ENCODE measurements around the gene ST7. TPM values are rescaled to one million over a fixed set of nuclear protein-coding genes. Genes with fewer than 3 reads are reported as not detected.

Gene ST7
- total and polyA plus RNA-seq, 2 of the 13 experiments (the other 11 are each of a cell fraction or from before 2014, with no cell fraction given) = 17.3 to 23.5 TPM

DNA sequence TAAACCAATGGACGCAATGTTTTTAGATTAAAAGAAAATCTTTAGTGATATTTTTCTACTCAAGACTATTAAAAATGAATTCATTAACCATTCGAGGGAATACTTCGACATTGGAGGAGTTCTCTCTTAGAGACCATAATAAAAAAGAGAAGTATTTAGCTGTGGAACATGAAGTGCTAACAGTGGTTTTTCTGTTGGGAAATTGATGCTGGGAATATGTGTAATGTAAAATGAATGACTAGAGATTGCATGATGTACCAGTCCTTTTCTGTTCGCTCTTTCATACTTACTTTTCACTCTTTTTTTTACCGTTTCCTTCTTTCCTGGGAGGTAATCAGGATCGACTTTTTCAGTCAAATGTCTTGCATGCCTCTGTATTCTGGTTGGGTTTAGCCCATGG lies 41.3 kb downstream of the ST7 start:
- H3K9ac ChIP-seq (ENCODE audit: insufficient read depth, low read depth, low read length) = no peak overlapping the region
- H3K4me1 ChIP-seq (ENCODE audit: insufficient read depth, low read length) = no peaks in the 10 kb centered on the region
- FAIRE-seq (no peak), ATAC-seq (no peak), DNase-seq (ENCODE audit: low spot score) (no peak)
- no peak overlapping the region for H3K4me3 ChIP-seq (replicated peaks in 1 of 3; ENCODE audit: insufficient read depth in 1 of 3, low read depth in 2 of 3, low read length in 3 of 3)
- ChIA-PET CTCF (ENCODE audit: low intra/inter-chr PET ratio, low total read pairs) (no interaction called here), POLR2A (no interaction called here)
- TF ChIP-seq, protein P1, sequence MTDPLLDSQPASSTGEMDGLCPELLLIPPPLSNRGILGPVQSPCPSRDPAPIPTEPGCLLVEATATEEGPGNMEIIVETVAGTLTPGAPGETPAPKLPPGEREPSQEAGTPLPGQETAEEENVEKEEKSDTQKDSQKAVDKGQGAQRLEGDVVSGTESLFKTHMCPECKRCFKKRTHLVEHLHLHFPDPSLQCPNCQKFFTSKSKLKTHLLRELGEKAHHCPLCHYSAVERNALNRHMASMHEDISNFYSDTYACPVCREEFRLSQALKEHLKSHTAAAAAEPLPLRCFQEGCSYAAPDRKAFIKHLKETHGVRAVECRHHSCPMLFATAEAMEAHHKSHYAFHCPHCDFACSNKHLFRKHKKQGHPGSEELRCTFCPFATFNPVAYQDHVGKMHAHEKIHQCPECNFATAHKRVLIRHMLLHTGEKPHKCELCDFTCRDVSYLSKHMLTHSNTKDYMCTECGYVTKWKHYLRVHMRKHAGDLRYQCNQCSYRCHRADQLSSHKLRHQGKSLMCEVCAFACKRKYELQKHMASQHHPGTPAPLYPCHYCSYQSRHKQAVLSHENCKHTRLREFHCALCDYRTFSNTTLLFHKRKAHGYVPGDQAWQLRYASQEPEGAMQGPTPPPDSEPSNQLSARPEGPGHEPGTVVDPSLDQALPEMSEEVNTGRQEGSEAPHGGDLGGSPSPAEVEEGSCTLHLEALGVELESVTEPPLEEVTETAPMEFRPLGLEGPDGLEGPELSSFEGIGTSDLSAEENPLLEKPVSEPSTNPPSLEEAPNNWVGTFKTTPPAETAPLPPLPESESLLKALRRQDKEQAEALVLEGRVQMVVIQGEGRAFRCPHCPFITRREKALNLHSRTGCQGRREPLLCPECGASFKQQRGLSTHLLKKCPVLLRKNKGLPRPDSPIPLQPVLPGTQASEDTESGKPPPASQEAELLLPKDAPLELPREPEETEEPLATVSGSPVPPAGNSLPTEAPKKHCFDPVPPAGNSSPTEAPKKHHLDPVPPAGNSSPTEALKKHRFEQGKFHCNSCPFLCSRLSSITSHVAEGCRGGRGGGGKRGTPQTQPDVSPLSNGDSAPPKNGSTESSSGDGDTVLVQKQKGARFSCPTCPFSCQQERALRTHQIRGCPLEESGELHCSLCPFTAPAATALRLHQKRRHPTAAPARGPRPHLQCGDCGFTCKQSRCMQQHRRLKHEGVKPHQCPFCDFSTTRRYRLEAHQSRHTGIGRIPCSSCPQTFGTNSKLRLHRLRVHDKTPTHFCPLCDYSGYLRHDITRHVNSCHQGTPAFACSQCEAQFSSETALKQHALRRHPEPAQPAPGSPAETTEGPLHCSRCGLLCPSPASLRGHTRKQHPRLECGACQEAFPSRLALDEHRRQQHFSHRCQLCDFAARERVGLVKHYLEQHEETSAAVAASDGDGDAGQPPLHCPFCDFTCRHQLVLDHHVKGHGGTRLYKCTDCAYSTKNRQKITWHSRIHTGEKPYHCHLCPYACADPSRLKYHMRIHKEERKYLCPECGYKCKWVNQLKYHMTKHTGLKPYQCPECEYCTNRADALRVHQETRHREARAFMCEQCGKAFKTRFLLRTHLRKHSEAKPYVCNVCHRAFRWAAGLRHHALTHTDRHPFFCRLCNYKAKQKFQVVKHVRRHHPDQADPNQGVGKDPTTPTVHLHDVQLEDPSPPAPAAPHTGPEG (CRISPR knock-in tag; IDR thresholded peaks at IDR 0.05) = no peak
- TF ChIP-seq, protein P2, sequence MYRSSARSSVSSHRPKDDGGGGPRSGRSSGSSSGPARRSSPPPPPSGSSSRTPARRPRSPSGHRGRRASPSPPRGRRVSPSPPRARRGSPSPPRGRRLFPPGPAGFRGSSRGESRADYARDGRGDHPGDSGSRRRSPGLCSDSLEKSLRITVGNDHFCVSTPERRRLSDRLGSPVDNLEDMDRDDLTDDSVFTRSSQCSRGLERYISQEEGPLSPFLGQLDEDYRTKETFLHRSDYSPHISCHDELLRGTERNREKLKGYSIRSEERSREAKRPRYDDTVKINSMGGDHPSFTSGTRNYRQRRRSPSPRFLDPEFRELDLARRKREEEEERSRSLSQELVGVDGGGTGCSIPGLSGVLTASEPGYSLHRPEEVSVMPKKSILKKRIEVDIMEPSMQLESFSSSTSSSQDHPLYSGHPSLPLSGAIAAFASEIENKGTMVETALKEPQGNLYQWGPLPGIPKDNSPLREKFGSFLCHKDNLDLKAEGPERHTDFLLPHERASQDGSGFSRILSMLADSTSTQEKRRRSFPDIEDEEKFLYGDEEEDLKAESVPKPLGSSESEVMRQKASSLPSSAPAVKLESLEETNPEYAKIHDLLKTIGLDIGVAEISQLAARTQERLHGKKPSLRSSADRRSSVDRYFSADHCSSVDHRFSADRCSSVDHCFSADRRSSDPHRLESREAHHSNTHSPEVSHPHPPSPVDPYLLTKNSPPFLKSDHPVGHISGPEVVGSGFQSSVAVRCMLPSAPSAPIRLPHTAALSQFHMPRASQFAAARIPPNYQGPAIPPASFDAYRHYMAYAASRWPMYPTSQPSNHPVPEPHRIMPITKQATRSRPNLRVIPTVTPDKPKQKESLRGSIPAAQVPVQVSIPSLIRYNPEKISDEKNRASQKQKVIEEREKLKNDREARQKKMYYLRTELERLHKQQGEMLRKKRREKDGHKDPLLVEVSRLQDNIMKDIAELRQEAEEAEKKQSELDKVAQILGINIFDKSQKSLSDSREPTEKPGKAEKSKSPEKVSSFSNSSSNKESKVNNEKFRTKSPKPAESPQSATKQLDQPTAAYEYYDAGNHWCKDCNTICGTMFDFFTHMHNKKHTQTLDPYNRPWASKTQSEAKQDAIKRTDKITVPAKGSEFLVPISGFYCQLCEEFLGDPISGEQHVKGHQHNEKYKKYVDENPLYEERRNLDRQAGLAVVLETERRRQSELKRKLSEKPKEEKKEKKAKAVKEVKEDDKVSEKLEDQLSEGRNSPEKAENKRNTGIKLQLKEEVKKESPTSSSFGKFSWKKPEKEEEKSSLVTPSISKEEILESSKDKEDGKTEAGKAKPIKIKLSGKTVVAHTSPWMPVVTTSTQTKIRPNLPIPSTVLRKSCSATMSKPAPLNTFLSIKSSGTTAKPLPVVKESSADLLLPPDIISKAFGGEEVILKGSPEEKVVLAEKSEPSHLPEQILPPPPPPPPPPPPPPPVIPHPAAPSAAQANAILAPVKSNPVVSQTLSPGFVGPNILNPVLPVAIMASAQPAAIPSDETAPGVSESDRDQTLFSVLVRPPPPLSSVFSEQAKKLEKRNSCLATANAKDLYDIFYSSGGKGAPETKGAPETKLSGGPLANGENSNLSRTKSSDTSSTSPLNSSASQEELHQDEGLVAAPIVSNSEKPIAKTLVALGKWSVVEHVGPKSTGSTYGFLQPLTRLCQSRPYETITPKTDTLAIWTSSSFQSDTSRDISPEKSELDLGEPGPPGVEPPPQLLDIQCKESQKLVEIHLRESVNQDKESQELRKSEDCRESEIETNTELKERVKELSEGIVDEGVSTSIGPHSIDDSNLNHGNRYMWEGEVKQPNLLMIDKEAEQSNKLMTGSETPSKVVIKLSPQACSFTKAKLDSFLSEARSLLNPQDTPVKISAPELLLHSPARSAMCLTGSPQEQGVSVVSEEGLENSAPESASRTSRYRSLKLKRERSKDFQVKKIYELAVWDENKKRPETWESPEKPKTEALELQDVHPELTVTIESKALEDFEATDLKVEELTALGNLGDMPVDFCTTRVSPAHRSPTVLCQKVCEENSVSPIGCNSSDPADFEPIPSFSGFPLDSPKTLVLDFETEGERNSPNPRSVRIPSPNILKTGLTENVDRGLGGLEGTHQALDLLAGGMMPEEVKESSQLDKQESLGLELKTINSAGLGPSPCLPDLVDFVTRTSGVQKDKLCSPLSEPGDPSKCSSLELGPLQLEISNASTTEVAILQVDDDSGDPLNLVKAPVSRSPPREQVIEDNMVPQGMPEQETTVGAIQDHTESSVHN (CRISPR knock-in tag; IDR thresholded peaks at IDR 0.05) = no peak
- TF ChIP-seq, protein P3, sequence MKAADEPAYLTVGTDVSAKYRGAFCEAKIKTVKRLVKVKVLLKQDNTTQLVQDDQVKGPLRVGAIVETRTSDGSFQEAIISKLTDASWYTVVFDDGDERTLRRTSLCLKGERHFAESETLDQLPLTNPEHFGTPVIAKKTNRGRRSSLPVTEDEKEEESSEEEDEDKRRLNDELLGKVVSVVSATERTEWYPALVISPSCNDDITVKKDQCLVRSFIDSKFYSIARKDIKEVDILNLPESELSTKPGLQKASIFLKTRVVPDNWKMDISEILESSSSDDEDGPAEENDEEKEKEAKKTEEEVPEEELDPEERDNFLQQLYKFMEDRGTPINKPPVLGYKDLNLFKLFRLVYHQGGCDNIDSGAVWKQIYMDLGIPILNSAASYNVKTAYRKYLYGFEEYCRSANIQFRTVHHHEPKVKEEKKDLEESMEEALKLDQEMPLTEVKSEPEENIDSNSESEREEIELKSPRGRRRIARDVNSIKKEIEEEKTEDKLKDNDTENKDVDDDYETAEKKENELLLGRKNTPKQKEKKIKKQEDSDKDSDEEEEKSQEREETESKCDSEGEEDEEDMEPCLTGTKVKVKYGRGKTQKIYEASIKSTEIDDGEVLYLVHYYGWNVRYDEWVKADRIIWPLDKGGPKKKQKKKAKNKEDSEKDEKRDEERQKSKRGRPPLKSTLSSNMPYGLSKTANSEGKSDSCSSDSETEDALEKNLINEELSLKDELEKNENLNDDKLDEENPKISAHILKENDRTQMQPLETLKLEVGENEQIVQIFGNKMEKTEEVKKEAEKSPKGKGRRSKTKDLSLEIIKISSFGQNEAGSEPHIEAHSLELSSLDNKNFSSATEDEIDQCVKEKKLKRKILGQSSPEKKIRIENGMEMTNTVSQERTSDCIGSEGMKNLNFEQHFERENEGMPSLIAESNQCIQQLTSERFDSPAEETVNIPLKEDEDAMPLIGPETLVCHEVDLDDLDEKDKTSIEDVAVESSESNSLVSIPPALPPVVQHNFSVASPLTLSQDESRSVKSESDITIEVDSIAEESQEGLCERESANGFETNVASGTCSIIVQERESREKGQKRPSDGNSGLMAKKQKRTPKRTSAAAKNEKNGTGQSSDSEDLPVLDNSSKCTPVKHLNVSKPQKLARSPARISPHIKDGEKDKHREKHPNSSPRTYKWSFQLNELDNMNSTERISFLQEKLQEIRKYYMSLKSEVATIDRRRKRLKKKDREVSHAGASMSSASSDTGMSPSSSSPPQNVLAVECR (CRISPR knock-in tag; IDR thresholded peaks at IDR 0.05; ENCODE audit: borderline replicate concordance) = no peak
- TF ChIP-seq IKZF1 (IDR thresholded peaks at IDR 0.05) = no peak
- no peaks in the 10 kb centered on the region for H3K79me2 ChIP-seq (ENCODE audit: insufficient read depth, low read length)
- no peaks in the 10 kb centered on the region for H3K9me3 ChIP-seq (ENCODE audit: low read length)
- intact Hi-C loops (cut with micrococcal nuclease; ENCODE audit: unreplicated experiment) = no loop called here
- no peaks in the 10 kb centered on the region for H4K20me1 ChIP-seq (ENCODE audit: insufficient read depth, low read length)
- H3K27me3 ChIP-seq (ENCODE audit: control insufficient read depth in 1 of 2, insufficient read depth in 2 of 2, low read length in 2 of 2) = no peaks in the 10 kb centered on the region
- H3K27ac ChIP-seq (ENCODE audit: extremely low read length, insufficient read depth, low read length) = no peak overlapping the region
- 90% methylated on average over 6 of the region's 6 CpGs for WGBS (ENCODE audit: low lambda C conversion rate)
- H3K36me3 ChIP-seq (replicated peaks in 1 of 2; ENCODE audit: control insufficient read depth in 1 of 2, insufficient read depth in 2 of 2, low read length in 2 of 2) = no peaks in the 10 kb centered on the region
- no peak overlapping the region for H2AFZ ChIP-seq (ENCODE audit: low read length)
- BruUV-seq (replicated peaks) = no TSS peak
- H3K4me2 ChIP-seq (ENCODE audit: low read depth, low read length) = no peak overlapping the region
- in situ Hi-C loops (cut with HindIII; ENCODE audit: extremely low pct_ligation_motif_present, low pct_unique_long_range_greater_than_20kb) = no loop called here
